NT2/D1 (cell line): ENCODE data around the gene GNPDA1.

Experiments used
- SUZ12 ChIP-seq: IDR thresholded peaks from 2 replicates; pipeline ENCODE4 v1.6.1; 2011; ENCODE audit not compliant: insufficient read length, insufficient read depth; ENCODE audit errors: extremely low read depth
- YY1 ChIP-seq: IDR thresholded peaks from 2 replicates; pipeline ENCODE4 v1.6.1; 2011; ENCODE audit not compliant: insufficient read length, insufficient read depth
- ZNF274 ChIP-seq: IDR thresholded peaks from 2 replicates; pipeline ENCODE4 v1.6.1; 2011; ENCODE audit warnings: mild to moderate bottlenecking, low read depth, low read length

- no peak for TF ChIP-seq YY1
- TF ChIP-seq SUZ12: no peak
- no peak for TF ChIP-seq ZNF274
These were observed 2.9 kb downstream of the GNPDA1 start for GRCh38 chr5:142009886-142010285.
